22Rv1 (cell line): ENCODE data around the gene ZMYND15.

Experiments used
- ZFX ChIP-seq: fragments of 450-650 bp; IDR thresholded peaks from 2 replicates; pipeline ENCODE4 v1.6.1; 2017; ENCODE audit warnings: antibody characterized with exemption, borderline replicate concordance
- TF ChIP-seq, protein P1 (sequence below): fragments of 450-650 bp; IDR thresholded peaks from 2 replicates; pipeline ENCODE4 v1.5.1; 2017; ENCODE audit warnings: mild to moderate bottlenecking

DNA sequence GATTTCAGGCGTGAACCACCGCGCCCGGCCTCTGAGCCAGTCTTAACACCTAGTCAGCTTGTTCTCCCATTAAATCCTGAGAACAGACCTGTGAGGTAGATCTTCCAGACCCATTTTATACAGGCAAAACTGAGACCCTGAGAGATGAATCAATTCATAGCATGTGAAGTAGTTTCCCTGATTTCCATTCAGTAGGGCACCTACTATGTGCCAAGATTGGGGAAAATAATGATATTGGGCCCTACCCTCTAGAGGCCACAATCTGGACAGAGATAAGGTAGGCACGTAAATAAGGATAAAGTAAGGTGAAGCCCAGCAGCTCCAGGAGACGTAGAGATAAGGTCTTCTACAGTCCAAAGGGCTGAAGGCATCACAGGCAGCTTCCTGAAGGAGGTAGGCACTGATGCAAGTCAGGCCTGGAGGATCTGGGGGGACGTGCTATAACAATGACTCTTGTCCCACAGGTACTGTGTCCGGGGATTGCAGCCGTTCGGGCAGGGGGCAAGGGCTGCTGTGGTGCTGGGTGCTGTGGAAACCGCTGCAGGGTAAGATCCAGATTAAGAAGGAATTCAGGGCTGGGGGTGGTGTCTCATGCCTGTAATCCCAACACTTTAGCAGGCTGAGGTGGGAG lies 40.8 kb downstream of the ZMYND15 start:
- TF ChIP-seq, protein P1, sequence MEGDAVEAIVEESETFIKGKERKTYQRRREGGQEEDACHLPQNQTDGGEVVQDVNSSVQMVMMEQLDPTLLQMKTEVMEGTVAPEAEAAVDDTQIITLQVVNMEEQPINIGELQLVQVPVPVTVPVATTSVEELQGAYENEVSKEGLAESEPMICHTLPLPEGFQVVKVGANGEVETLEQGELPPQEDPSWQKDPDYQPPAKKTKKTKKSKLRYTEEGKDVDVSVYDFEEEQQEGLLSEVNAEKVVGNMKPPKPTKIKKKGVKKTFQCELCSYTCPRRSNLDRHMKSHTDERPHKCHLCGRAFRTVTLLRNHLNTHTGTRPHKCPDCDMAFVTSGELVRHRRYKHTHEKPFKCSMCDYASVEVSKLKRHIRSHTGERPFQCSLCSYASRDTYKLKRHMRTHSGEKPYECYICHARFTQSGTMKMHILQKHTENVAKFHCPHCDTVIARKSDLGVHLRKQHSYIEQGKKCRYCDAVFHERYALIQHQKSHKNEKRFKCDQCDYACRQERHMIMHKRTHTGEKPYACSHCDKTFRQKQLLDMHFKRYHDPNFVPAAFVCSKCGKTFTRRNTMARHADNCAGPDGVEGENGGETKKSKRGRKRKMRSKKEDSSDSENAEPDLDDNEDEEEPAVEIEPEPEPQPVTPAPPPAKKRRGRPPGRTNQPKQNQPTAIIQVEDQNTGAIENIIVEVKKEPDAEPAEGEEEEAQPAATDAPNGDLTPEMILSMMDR: no peak
- no peak for TF ChIP-seq ZFX
